MM.1S (cell line): Measurements from ENCODE around the gene TTC7B.

ENCODE experiments used
- EZH2 ChIP-seq: fragments of 300-600 bp; sonication (generic); optimal IDR thresholded peaks from 2 replicates; pipeline ENCODE3; 2017; ENCODE audit warnings: low read depth, mild to moderate bottlenecking, antibody characterized with exemption, low read length, mixed read lengths
- TF ChIP-seq, protein P1 (sequence below): fragments of 300-600 bp; sonication (generic); IDR thresholded peaks from 2 replicates; pipeline ENCODE4 v1.5.1; 2016; ENCODE audit warnings: antibody characterized with exemption, low read length, mixed read lengths

GRCh38 chr14:90811641-90812040, 4.6 kb downstream of the TTC7B start:
- no peak for TF ChIP-seq EZH2
- TF ChIP-seq, protein P1, sequence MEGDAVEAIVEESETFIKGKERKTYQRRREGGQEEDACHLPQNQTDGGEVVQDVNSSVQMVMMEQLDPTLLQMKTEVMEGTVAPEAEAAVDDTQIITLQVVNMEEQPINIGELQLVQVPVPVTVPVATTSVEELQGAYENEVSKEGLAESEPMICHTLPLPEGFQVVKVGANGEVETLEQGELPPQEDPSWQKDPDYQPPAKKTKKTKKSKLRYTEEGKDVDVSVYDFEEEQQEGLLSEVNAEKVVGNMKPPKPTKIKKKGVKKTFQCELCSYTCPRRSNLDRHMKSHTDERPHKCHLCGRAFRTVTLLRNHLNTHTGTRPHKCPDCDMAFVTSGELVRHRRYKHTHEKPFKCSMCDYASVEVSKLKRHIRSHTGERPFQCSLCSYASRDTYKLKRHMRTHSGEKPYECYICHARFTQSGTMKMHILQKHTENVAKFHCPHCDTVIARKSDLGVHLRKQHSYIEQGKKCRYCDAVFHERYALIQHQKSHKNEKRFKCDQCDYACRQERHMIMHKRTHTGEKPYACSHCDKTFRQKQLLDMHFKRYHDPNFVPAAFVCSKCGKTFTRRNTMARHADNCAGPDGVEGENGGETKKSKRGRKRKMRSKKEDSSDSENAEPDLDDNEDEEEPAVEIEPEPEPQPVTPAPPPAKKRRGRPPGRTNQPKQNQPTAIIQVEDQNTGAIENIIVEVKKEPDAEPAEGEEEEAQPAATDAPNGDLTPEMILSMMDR: no peak
